Measurements from ENCODE around the gene RIOK2.

GRCh38 chr5:97208714-97209113 is 25.7 kb upstream of the RIOK2 start:
- TF ChIP-seq CTCF (conservative IDR thresholded peaks at IDR 0.05 in 1 of 2, IDR thresholded peaks at IDR 0.05 in 1 of 2; ENCODE audit: low read depth in 1 of 2, low read length in 2 of 2), result no peak
- no peak for TF ChIP-seq EZH2 (IDR thresholded peaks at IDR 0.05; ENCODE audit: low read length, missing control alignments)
